Stomach smooth muscle (tissue), 2 donors: Measurements from ENCODE around the gene ZFP36L2.

Source experiments
- H3K27ac ChIP-seq: one replicate; pipeline ENCODE4 v1.7.0; 2013; ENCODE audit warnings: mild to moderate bottlenecking, low read length, inconsistent platforms
- H3K27me3 ChIP-seq, 2 donors: one replicate each; pipeline ENCODE4 v1.7.0; 2013; ENCODE audit warnings: low read length in 2 of 2; ENCODE audit not compliant: insufficient read depth in 2 of 2, control insufficient read depth in 1 of 2
- H3K36me3 ChIP-seq, 2 donors: one replicate each; pipeline ENCODE4 v1.7.0; 2013; ENCODE audit warnings: low read length in 2 of 2; ENCODE audit not compliant: control insufficient read depth in 2 of 2, insufficient read depth in 2 of 2
- H3K4me1 ChIP-seq: one replicate; pipeline ENCODE4 v1.7.0; 2013; ENCODE audit warnings: low read length; ENCODE audit not compliant: control insufficient read depth, insufficient read depth
- H3K4me3 ChIP-seq, 2 donors: one replicate each; pipeline ENCODE4 v1.7.0; 2013; ENCODE audit warnings: low read length in 2 of 2
- H3K9ac ChIP-seq, 2 donors: one replicate each; pipeline ENCODE4 v1.7.0; 2013; ENCODE audit warnings: low read length in 2 of 2, mild to moderate bottlenecking in 1 of 2
- H3K9me3 ChIP-seq, 2 donors: one replicate each; pipeline ENCODE4 v1.7.0; 2013; ENCODE audit warnings: low read length in 2 of 2; ENCODE audit not compliant: control insufficient read depth in 2 of 2
- donor health status: healthy.
- donor health status: Pancreatic carcinoma.

Gene ZFP36L2

GRCh38 chr2:43222475-43223309, 3.7 kb downstream of the ZFP36L2 start:
- peak overlapping the region; percentile 95 for H3K27ac ChIP-seq
- peak overlapping the region; percentile 69 to 95 for H3K4me3 ChIP-seq
- H3K27me3 ChIP-seq = no peaks in the 10 kb centered on the region
- H3K36me3 ChIP-seq = peaks cover 7 to 11% of the 10 kb centered on the region in 2 donors
- peaks cover 62% of the 10 kb centered on the region for H3K4me1 ChIP-seq
- H3K9me3 ChIP-seq = no peaks in the 10 kb centered on the region
- peak overlapping the region; percentile 80 to 87 for H3K9ac ChIP-seq

- Histone ChIP-seq H3K9ac (peak overlapping the region; percentile 80 to 87), H3K4me1 (peaks cover 58% of the 10 kb centered on the region), H3K9me3 (no peaks in the 10 kb centered on the region), H3K36me3 (peaks cover 7 to 11% of the 10 kb centered on the region in 2 donors), H3K27ac (peak overlapping the region; percentile 95), H3K4me3 (peak overlapping the region; percentile 69 to 95), H3K27me3 (no peaks in the 10 kb centered on the region)
Measured at GRCh38 chr2:43221763-43222474, 4.5 kb downstream of the ZFP36L2 start.

- Histone ChIP-seq H3K4me1 (peaks cover 56% of the 10 kb centered on the region), H3K9ac (peak overlapping the region; percentile 80 to 87), H3K27ac (peak overlapping the region; percentile 95), H3K36me3 (peaks cover 7 to 11% of the 10 kb centered on the region in 2 donors), H3K4me3 (peak overlapping the region; percentile 69 to 95), H3K9me3 (no peaks in the 10 kb centered on the region), H3K27me3 (no peaks in the 10 kb centered on the region)
Measured at GRCh38 chr2:43221124-43221762, 5.2 kb downstream of the ZFP36L2 start.

GRCh38 chr2:43220760-43221123, 5.7 kb downstream of the ZFP36L2 start:
- Histone ChIP-seq H3K4me3 (peak overlapping the region; percentile 69 to 95), H3K4me1 (peaks cover 56% of the 10 kb centered on the region), H3K9ac (peak overlapping the region; percentile 80 to 87), H3K36me3 (peaks cover 7 to 11% of the 10 kb centered on the region in 2 donors), H3K27me3 (no peaks in the 10 kb centered on the region), H3K27ac (peak overlapping the region; percentile 95), H3K9me3 (no peaks in the 10 kb centered on the region)

- no peaks in the 10 kb centered on the region for H3K9me3 ChIP-seq
- H3K27me3 ChIP-seq = no peaks in the 10 kb centered on the region
- peak overlapping the region; percentile 95 for H3K27ac ChIP-seq
- H3K4me1 ChIP-seq = peaks cover 54% of the 10 kb centered on the region
- peak overlapping the region; percentile 69 to 95 for H3K4me3 ChIP-seq
- peak overlapping the region; percentile 80 to 87 for H3K9ac ChIP-seq
- H3K36me3 ChIP-seq = peaks cover 7 to 11% of the 10 kb centered on the region in 2 donors
Measured at GRCh38 chr2:43220229-43220751, 6.1 kb downstream of the ZFP36L2 start.

GRCh38 chr2:43219383-43220228, 6.8 kb downstream of the ZFP36L2 start:
- peaks cover 3 to 11% of the 10 kb centered on the region in 2 donors for H3K36me3 ChIP-seq
- peak overlapping the region; percentile 95 for H3K27ac ChIP-seq
- peak overlapping the region; percentile 69 to 95 for H3K4me3 ChIP-seq
- no peaks in the 10 kb centered on the region for H3K9me3 ChIP-seq
- H3K9ac ChIP-seq = peak overlapping the region; percentile 80 to 87
- peaks cover 52% of the 10 kb centered on the region for H3K4me1 ChIP-seq
- no peaks in the 10 kb centered on the region for H3K27me3 ChIP-seq

GRCh38 chr2:43218702-43219382, 7.6 kb downstream of the ZFP36L2 start:
- Histone ChIP-seq H3K4me3 (peak overlapping the region; percentile 69 to 95), H3K9me3 (no peaks in the 10 kb centered on the region), H3K27me3 (no peaks in the 10 kb centered on the region), H3K36me3 (peaks cover 3 to 8% of the 10 kb centered on the region in 2 donors), H3K9ac (peak overlapping the region; percentile 80 to 87), H3K27ac (peak overlapping the region; percentile 95), H3K4me1 (peaks cover 49% of the 10 kb centered on the region)

GRCh38 chr2:43218155-43218701, 8.2 kb downstream of the ZFP36L2 start:
- H3K4me1 ChIP-seq = peaks cover 49% of the 10 kb centered on the region
- peak overlapping the region; percentile 95 for H3K27ac ChIP-seq
- H3K9me3 ChIP-seq = no peaks in the 10 kb centered on the region
- H3K9ac ChIP-seq = peak overlapping the region; percentile 80 to 87
- H3K27me3 ChIP-seq = no peaks in the 10 kb centered on the region
- peak overlapping the region; percentile 20 to 95 for H3K4me3 ChIP-seq
- peaks cover 0 to 3% of the 10 kb centered on the region in 2 donors for H3K36me3 ChIP-seq
